ENCODE data around the gene FASTK.
"Not testable (repeated sequence)": the region's sequence is repeated elsewhere in the genome, so short reads cannot be mapped to it uniquely, and the experiment has no call there.

Gene FASTK

DNA sequence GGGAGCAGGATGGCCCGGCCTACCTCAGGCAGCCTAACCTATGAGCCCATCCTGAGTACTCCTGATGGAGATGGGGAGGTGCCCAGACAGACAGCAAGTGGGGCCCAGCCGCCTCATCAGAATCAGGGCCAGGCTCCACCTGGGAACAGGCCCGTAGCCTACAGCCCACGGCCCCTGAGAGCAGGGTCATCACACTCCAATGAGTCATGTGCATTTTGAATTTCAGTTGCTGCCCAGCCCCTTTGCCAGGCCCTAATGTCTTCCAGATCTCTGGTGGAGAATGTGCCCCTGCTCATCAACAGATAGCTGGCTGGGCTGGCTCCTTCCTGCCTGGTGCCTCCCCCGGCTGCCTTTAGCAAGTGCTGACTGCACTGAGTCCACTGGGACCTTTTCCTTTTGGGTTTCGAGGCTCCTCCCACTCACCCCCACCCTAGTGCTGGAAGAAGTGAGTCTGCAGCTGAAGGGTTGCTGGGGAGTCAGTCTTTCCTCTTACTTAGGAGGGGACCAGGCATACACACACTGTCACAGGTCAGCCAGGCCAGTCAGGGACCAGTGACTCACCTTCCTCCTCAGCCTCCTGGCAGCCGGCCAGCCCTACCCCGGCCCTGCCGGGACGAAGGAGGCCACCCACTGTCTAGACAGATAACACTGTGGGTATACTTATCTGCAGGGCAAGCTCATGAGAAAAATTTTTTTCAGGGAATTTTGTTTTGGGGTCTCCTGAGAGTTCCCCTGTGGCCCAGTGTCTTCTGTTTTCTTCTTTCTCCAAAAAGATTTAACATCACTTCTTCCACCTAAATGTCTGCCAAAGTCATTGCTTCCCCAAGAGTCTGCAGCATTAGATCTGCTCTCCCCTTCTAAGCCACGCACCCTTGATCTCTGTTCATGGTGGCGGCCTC is 41.4 kb downstream of the FASTK start:
- DNase-seq (ENCODE audit: low read depth) = peak; percentile 80
- H3K4me3 ChIP-seq (ENCODE audit: low read depth, low read length) = no peak overlapping the region

DNA sequence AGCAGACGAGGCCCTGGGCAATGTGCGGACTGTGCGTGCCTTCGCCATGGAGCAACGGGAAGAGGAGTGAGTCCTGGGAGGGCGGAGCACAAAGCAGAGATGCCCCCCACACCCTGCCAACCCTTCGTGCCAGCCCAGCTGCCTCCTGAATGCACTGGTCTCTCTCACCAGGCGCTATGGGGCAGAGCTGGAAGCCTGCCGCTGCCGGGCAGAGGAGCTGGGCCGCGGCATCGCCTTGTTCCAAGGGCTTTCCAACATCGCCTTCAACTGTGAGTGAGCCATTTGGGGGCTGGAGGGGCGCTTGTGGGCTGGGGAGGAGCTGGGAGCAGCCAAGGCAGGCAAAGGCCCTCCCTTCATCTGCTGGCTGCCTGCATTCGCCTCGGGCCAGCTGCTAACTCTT is 44.7 kb downstream of the FASTK start:
- no peak overlapping the region for H3K4me3 ChIP-seq (ENCODE audit: low read depth, low read length)
- no peak for DNase-seq (ENCODE audit: low read depth)

DNA sequence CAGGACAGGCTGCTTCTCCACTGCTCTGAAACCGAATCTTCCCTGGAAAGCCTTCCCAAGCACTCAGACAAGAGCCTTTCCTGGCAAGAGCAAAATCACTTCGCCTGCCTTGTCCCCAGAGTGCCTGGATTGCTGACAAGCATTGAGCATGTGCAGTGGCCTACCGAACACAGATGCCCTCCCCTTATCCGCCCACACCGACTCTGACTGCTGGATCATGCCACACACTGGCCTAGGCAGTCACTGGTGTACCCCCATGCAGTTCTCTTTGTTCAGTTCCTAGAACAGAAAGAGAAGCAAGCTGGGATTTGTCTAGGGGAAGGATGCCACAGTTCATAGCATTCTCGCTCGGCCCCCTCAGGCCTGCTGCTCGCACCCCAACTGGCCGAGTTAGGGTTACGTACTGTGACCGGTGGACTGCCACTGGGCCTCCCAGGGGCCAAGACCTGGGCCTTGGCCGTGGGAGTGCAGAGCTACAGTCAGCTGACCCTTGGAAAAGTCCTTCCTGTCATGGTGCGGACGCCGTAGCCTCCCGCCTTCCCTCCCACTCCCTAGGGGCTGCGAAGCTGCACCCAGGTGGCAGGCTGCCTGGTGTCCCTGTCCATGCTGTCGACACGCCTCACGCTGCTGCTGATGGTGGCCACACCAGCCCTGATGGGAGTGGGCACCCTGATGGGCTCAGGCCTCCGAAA is 45.4 kb downstream of the FASTK start:
- no peak overlapping the region for H3K4me3 ChIP-seq (ENCODE audit: low read depth, low read length)

DNA sequence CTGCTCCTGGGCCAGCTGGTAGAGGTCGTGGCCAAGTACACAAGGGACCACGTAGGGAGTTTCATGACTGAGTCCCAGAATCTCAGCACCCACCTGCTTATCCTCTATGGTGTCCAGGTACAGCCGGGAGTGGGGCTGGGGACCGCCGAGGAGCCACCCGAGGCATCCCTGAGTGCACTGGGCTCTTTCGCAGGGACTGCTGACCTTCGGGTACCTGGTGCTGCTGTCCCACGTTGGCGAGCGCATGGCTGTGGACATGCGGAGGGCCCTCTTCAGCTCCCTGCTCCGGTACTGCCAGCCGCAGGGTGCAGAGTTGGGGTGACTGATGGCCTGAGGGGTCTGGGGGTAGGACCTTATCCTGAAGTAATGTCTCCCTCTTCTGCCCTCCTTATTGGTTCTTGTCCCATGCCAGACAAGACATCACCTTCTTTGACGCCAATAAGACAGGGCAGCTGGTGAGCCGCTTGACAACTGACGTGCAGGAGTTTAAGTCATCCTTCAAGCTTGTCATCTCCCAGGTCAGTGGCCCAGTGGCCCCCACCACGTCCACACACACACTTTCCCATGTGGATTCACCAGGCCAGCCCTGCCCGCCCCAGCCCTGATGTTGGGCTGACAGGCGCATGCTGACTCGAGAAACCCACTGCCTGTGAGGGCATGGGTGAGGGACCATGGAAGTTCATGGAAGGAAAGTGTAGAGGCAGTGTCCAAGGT is 46.1 kb downstream of the FASTK start:
- H3K4me3 ChIP-seq (ENCODE audit: low read depth, low read length) = no peak overlapping the region
- DNase-seq (ENCODE audit: low read depth) = no peak

More for the DNA sequence above, 45.4 kb downstream of the FASTK start:
- no peak for DNase-seq (ENCODE audit: low read depth)

DNA sequence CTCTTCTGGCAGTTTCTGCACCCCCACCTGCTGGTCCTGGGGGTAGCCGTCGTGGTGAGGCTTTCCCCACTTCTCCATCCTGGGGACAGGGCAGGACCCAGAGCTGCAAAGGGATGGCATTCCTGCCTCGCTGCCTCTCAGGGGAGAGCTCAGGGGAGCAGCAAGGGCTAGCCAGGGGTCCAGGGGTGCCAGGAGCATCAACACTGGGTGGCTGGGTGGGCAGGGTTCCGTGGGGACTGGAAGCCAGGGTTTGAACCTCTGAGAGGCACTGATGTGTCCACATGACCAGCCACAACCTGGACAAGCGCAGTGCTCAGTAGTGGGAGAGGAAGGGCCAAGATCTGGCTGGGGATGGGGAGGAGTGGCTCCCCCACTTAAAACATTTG is 46.8 kb downstream of the FASTK start:
- no peak for DNase-seq (ENCODE audit: low read depth)
- no peak overlapping the region for H3K4me3 ChIP-seq (ENCODE audit: low read depth, low read length)

DNA sequence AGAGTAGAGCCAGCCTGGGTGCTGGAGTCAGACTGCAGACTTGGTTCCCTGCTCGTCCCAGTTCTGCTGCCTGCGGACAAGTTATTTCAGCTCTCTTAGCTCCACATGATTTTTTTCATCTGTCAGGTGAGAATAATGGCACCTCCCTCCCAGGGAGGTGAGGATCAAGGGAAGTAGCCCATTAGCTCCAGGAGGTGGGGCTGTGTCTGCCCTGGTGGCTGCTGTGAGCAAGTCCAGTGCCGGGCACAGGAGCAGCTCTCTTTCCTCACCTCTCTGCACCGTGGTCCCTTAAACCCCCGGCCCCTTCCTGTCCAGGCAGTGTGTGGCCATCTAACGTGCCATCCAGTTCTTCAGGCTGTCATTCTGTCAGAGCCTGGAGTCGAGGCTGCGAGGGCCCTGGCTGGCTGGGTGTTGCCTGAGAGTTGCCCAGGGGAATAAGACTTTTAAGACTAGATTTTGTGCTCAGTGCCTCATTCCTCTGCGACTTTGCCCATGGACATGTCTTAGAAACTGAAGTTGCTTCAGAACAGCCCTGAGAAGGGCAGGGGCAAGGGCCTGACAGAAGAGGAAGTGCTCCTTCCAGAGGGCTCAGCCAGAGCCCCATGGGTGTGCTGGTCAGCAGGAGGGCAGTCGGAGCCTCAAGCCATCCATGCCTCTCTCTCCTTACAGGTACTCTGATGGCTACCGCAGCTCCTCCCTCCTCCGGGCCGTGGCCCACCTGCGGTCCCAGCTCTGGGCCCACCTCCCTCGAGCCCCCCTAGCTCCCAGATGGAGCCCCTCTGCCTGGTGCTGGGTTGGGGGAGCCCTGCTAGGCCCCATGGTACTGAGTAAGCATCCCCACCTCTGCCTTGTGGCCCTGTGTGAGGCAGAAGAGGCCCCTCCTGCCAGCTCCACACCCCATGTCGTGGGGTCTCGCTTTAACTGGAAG is 47.4 kb downstream of the FASTK start:
- H3K4me3 ChIP-seq (ENCODE audit: low read depth, low read length) = no peak overlapping the region
- DNase-seq (ENCODE audit: low read depth) = no peak

DNA sequence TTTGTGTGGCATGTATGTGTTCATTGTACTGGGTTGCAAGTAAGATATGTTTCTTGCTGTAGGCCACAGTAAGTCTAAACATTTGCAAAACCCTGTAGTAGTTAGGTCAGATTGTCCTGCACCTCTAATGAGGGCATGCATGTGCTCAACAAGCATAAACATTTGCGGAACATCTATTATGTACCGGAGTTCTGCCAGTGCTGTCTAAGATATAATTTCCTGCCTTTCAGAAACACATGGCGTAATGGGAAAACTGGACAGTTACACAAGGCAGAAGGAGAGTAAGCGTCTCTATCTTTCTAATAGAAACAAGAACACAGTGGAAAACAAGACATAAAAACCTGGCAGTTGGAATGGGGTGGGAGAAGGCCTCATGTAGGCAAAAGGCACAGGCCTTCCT is 49.6 kb downstream of the FASTK start:
- DNase-seq (ENCODE audit: low read depth) = no peak
- no peak overlapping the region for H3K4me3 ChIP-seq (ENCODE audit: low read depth, low read length)

DNA sequence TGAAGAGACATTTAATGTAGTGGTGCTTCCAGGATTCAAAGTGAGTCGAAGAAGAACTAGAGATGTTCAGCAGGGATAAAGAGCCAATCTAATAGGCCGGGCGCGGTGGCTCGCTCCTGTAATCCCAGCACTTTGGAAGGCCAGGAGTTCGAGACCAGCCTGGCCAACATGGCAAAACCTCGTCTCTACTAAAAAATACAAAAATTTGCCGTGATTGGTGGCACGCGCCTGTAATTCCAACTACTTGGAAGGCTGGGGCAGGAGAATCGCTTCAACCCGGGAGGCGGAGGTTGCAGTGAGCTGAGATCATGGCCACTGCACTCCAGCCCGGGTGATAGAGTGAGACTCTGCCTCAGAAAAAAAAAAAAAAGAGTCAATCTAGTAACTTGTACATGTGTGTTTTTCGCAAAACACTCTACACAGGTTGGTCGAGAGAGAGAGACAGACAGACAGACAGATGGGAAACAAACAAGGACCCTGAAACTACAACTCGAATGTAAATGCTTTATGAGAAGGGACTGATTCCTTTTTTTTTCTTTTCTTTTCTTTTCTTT is 51.6 kb downstream of the FASTK start:
- H3K4me3 ChIP-seq (ENCODE audit: low read depth, low read length) = peak overlapping the region; percentile 71
- DNase-seq (ENCODE audit: low read depth) = no peak

DNA sequence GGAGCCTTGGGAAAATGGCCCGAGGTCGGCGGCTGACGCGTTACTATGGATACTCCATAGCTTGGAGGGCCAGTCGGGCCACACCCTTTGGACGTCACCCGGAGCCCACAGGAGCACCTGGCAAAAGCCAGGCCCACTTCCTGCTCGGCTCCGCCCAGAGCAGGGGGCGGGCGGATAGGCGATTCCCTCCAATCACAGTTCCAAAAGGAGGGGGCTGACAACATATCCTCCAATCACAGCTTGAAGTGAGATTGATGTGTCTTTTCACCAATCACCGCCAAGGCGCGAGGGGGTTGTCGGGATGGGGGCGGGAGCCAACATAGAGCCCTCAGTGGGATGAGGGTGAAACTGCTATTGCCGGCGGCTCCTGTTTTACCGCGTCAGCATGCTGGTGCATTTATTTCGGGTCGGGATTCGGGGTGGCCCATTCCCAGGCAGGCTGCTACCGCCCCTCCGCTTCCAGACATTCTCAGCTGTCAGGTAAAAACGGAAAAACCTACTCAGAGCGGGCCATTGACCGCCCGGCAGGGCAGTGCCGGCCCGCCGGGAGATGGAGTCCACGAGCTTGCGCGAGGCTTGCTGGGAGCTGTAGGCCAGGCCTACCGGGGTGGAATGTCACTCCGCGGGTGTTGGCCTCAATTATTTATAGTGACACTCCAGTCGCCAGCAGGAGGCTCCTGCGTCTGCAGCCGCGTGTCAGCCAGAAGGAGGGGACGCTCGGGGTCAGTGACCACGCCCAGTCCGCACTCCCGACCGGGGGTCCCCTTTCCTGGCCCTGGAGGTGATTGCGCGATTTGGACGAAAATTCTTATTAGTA is 52.3 kb downstream of the FASTK start, which contains the start of gene ABCB8:
TSS of gene ABCB8 (plus strand) at position 320 of the 817 bp plus-strand sequence. CDS start at position 386, 66 bp downstream.
- peak within 1 kb of the TSS; percentile 71 for H3K4me3 ChIP-seq (ENCODE audit: low read depth, low read length)
- peak; percentile 94 for DNase-seq (ENCODE audit: low read depth)

DNA sequence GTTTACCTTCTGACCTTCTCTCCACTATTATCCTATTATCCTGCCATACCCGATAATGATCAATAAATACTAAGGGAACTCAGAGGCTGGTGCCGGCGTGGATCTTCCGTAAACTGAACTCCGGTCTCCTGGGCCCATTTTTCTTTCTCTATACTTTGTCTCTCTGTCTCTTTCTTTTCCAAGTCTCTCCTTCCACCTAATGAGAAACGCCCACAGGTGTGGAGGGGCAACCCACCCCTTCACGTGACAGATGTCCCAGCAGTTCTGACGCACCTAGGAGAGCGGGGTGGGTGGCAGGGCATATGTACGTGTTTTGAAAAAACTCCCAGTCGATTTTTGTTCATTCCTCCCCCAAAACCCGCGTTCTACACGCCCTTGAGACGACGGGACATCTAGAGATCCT is 52.9 kb downstream of the FASTK start:
- peak overlapping the region; percentile 71 for H3K4me3 ChIP-seq (ENCODE audit: low read depth, low read length)
- not testable (repeated sequence) for DNase-seq (ENCODE audit: low read depth)

DNA sequence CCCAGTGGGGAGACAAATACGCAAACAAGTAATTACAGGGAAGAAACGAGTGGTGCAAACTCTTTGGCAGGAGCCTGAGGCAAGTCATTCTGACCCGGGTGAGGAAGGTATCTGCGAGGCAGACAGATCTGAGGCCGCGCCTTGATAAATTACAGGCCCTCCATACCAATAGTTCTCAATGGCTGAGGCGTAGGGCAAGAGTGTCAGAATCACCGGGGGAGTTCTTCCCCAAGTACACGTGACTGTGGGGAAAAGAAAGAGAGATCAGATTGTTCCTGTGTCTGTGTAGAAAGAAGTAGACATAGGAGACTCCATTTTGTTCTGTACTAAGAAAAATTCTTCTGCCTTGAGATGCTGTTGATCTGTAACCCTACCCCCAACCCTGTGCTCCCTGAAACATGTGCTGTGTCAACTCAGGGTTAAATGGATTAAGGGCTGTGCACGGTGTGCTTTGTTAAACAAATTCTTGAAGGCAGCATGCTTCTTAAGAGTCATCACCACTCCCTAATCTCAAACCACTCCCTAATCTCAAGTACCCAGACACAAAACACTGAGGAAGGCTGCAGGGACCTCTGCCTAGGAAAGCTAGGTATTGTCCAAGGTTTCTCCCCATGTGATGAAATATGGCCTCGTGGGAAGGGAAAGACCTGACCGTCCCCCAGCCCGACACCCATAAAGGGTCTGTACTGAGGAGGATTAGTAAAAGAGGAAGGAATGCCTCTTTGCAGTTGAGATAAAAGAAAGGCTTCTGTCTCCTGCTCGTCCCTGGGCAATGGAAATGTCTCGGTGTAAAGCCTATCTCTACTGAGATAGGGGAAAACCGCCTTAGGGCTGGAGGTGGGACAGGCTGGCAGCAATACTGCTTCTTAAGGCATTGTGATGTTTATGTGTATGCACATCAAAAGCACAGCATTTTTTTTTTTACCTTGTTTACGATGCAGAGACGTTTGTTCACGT is 53.6 kb downstream of the FASTK start:
- not testable (repeated sequence) for DNase-seq (ENCODE audit: low read depth); H3K4me3 ChIP-seq (ENCODE audit: low read depth, low read length)
